Right forelimb (tissue), 1 donor: ENCODE data around the gene FNBP1.

Experiments used
- DNase-seq: peaks from one replicate; pipeline ENCODE4 v3.0.0-alpha.2; 2018

The FNBP1 gene

DNA sequence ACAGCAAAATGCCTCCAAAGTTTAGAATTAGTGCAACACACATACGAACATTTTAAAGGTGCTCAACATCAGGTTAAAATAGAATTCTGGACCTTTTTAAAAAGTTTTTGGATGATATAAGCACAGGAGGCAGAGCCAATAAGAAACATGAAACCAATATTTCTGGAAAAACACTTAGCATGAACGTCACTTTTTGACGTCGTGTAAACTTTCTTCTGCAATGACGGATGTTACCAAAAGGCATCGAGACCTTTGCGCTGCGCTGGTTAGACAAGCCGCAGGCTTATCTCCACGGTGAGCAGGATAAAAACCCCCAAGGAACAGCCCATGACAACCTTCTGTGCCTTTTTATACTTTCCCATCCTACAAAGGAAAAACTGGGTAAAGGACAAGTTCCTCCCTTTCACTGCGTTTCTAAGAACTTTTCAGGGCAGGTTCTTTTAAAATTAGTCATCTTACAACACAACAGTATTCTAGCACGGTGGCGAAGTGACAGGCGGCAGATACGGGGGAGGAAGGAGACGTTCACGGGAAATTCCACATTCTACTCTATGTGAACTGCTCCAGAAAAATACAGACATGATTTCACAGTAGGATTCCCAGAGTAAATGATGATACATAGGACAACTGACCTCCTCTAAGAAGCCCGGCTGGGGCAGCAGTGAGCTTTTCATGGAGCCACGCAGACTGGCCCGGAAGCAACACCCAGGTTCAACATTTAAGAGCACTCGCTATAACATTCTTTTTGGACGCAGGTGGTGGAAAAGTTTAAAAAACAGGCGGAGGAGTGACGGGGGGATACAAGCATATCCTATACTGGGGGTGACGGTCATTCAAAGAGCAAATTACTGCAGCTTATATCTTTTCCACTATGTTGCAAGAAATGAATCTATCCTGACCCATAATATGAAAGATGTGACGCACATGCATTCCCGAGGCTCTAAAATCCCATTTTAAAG, 155.4 kb downstream of the FNBP1 start:
- DNase-seq = no peak

DNA sequence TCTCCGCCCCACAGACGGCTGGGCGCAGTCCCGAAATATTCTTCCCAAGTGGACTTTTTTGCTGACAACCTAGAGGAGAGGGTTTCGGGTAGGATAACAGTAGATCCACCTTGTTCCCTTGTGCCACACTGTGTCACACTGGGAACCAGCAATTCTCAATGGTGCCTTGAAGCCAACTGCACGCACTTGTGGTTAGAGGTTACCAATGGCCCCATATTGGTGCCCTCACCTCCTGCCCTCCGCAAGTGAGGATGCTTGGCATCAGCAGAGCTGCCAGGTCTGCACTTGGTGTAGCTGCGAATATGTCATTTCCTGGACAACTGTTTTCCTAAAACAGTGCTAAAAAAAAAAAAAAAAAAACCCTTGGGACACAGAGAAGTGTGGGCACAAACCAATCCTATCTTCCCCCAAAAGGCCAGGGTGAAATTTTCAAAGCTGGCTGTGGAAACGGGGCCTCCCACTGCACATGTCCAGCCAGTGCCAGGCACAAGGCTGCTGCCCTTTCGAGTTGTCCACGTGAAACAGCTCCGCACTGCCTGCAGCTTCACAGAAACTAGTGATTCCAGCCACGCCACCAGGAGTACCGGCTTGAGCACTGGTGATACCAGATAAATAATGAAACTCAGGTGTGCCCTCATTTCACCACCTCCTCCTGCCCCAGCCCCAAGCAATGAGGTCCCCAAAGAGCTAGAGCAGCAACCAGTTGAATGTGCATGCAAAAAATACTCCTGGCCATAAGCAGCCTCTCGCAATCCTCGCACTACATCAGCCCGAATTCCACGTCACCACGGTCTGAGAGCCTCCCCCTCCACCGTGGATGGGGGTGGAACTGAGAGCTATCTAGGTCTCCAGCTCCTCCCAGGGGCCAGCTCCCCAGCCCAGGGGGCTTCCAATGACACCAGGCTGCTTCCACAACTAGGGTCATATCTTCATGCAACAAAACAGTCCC, 156.5 kb downstream of the FNBP1 start:
- no peak for DNase-seq

DNA sequence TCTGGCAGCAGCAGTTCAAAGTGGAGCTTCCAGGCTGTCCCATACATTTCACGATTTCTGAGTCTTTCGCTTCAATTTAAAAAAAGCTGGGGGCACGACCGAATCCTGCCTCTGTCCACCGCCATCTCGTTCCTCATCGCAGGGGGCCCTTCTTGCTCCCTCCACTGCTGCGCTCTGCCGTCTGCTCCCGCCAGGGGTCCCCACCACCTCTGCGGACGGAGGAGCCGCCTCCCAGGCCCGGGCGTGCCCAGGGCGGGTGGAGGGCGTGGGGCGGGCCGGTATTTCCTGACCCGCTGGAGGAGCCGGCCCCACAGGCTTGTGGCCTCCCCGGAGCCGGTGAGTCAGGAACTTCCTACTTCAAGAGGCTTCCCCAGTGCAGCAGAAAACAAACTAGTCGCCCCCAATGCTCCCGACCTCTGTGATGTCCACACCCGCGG, 157.3 kb downstream of the FNBP1 start:
- DNase-seq = peak; percentile 92

DNA sequence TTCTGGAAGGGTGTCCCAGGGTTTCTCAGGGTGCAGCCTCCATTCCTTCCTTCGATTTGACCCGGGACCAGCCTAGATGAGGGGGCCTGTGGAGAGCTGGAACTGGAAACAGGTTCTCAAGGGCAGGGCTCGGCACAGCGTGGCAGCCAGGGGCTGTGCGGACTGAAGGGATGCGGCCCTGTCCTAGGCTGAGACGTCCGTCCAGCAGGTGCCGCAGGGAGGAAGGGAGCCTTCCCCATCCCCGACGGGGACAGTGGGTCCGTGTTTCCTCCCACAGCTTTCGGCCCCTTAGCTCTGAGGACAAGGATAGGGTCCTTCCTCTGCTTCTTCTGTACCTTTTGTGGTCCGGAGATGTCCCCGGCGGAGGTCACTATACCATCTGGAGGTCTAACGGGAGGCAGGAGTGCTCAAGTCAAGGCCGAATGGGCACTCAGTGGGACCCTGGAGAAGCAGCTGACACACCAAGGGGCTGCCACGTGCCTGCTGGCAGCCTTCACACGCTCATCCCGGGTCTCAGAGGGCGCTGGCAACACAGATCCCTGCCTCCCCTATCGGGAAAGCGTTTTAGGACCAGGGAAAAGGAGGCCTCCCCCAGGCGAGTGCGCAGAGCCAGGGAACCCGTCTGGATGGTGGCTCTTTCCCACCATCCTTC, 157.8 kb downstream of the FNBP1 start:
- DNase-seq = no peak

DNA sequence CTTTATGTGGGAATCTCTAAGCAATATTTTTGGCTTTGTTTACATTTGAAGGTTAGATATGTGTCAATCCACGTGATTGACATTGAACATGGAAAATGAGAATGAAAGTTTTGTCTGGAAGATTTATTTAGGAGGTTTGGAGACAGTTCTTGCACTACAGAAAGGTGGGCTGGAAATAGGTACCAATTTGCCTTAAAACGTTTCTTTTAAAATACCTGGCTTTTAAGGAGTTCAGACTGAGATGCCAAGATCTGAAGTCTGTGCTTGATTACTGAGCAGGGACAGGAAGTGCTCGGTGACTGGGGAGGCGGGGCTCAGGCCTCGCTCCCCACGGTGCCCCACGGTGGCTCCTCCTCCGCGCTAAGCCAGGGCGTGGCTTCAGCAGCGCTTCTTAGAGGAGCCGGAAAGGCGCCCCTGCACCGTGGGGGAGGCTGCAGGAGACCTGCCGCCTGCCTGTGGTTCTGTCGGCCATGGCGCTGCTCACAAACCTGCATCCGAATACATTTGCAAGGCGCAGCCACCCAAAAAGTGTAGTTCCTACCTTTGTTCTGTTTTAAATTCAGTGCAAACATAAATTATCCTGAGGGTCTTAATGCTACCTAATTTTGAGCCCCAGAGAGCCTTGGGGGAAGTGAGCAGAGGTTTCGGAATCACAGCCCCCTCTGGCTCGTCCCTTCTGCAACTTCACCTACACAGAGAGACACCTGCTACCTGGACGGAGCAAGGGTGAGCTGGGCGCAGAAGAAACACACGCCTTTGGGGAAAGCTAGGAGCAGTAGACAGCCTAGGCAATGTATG, 158.6 kb downstream of the FNBP1 start:
- peak; percentile 65 for DNase-seq

DNA sequence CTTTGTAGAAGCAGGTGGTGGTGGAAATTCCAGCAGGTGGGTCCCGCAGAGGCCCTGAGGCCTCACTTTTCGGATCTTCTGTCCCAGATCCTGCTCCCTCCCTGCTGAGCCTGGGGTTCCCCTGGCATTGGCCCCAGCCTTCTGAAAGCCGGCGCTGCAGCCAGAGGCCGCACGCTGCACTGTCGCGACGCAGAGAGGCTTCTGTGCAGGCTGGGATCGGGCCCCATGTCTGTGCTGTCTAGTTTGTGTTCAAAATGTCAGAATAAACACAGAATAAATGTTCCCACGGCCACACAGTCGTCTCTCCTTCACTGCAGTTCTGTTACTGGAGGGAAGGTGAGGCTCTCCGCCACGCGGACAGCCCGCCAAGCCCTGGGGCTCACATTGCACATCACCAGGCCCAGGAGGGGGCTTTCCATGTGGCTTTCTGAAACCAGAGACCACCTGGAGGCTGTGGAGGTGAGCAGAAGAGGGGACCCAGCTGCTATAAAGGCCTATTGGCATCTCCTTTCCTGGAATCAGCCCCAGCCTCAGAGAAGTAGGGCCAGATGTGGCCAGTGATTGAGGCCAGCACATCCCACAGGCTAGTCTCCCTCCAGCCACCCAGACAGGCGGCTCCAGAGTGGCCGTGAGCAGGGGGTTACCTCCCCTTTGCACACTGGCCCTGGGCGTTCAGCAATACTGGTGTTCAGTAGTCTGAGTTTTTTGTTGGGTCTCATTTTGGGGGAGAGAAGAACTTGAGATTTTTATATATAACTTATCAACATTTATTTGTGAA, 161.3 kb downstream of the FNBP1 start:
- no peak for DNase-seq

DNA sequence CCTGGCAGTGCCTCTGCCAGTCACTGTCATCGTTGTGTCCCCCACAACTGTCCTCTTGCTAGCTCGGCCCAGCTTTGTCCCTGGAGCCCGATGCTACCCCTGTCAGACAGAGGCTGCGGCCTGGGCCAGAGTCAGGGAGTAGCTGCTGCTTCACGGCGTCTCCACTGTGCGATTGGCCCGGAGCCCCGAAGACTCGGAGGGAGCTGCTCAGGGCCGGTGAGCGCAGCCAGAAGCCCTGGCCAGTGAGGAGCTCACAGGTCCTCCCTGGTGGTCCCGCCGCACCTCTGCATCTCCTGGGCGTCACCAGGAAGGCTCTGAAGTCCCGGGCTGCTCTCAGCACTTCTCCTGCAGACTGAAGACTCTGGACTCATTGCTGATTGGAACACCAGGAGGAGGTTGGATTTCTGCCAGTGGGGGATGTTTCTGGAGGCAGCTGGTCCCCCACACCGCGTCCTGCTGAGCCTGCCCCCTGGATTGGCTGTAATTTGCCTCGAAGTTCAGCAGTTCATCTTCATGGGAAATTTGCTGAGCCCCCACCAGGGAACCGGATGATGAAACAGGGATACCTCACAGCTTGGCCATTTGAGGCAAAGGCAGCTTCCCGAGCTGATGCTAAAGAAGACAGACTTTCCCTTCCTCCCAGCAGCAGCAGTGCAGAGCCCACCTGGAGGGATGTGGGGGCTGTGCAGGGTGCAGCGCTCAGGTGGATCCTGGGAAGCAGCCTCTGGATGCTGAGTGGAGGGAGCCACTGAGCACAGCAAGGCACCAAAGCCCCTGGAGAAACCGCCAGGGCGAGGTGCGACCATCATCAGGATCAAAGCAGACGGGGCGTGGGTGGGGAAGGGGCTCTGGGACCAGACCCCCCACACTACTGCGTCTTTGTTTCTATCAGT, 162.1 kb downstream of the FNBP1 start:
- peak; percentile 76 for DNase-seq

DNA sequence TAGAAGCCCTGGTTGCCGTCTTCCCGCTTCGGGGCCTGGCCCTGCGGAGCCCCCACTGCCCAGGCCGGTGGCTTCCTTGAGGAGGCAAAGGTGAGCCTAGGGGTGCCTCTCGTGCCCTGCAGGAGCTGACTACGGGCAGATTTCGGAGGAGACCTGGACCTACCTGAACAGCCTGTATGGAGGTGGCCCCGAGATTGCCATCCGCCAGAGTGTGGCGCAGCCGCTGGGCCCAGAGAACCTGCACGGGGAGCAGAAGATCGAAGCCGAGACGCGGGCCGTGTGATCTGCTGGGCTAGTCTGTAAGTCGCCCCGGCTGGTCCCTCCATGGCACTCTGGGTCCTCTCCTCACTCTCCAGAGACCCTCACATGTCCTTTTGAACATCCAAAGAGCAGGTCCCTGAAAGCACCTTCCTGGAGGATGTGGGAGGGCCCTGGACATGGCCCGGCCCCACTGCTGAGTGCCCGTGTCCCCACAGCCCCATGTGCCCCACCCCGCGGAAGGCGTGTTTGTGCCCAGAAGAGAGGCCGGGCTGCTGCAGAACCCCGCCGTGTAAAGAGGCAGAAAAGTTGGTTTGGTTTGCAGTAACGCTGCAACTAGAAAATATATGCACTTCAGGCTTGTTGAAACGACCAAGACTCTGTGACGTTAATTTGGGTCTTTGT, 162.9 kb downstream of the FNBP1 start:
- DNase-seq = no peak

DNA sequence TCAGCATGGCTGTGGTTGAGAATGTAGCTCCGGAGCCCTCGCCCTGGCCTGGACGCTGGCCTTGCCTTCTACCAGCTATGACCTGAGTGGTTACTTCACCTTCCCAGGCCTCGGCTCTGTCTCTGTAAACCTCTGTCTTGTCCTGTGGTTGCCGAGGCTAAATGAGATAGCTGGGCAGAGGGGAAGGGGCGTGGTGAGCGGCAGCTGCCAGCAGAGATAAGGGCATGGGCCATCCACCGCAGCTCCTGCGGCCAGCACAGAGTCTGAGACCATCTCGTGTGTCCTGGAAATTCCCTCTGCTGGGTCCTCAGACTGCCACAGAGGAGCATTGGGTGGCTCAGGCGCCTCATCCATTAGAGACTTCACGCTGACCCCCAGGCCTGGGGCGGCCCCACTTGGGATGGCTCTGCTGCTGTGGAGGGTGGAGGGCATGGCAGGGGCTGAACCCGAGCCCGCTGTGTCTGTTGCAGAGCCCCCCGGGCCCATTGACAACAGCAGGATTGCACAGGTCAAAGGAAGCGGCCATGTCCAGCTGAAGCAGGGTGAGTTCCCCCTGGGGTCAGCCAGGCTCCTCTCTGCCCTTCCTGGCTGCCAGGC, 163.8 kb downstream of the FNBP1 start:
- no peak for DNase-seq

DNA sequence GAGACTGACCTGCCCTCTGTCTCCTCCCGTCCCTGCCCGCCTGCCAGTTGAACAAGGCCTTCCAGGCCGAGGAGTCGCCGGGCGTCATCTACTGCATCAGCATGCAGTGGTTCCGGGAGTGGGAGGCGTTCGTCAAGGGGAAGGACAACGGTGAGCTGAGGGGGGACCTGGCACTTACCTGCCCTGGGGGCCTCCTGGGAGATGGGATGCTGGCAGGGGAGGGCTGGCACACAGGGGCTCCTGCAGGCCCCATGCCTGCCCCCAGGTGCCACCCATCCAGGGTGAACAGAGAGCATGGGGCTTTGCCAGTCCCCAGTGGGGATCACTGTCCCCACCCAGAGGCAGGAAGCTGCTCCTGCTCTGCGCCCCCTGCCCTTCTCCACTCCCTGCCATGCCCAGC, 164.7 kb downstream of the FNBP1 start:
- no peak for DNase-seq

DNA sequence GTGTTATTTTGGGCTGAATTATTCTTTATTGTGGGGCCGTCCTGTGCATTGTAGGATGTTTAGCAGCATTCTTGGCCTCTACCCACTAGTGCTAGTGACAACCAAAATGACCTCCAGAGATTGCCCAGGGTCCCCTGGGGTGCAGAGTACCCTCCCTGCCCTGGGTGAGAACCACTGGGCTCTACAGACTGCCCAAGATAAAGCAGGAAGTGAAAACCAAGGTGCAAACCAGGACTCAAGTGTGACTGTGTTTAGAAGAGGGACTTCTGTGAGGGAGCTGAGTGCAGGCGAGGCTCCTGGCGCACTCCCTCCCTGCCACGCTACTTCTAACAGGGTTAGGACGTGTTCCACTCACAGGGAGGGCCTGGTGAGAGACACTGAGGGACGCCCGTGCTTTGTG, 166.2 kb downstream of the FNBP1 start:
- no peak for DNase-seq

DNA sequence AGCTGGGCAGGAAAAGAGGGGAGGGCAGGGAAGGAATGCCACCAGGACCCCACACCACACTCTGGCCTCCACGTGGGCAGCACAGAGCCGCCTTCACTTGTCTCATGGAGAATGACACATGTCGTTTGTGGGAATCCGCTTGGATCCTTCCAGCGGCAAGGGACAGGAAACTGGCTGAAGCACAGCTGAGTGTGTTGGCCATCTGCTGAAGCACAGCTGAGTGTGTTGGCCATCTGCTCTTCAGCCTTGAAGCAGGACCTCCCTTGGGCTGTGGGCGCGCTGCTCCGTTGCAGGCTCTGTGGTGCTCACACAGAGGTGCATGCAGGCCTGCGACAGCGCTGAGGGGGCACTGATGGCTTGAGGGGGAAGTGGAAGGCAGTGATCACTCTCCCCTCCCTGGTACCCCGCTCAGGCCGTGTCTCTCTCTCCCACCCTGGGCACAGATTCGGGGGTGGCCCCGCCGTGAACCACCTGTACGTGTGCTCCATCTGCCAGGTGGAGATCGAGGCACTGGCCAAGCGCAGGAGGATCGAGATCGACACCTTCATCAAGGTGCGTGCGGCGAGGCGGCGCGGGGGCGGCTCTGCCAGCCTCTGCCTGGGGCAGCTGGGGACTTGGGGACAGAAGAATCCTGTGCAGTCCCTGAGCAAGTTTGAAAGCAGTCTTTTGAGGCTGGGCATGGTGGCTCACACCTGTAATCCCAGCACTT, 167.1 kb downstream of the FNBP1 start:
- DNase-seq = no peak

DNA sequence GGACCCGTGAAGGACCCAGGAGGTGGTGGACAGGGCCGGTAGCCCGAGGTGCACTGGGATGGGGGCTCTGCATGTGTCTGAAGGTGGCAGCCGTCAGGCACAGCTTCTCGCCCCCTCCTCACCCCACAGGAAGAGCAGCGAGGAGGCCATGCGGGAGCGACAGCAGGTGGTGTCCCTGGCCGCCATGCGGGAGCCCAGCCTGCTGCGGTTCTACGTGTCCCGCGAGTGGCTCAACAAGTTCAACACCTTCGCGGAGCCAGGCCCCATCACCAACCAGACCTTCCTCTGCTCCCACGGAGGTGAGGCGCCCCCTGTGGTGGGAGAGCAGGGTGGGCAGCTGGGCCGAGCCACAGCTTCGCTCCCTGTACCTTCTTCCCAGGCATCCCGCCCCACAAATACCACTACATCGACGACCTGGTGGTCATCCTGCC, 167.8 kb downstream of the FNBP1 start:
- no peak for DNase-seq

DNA sequence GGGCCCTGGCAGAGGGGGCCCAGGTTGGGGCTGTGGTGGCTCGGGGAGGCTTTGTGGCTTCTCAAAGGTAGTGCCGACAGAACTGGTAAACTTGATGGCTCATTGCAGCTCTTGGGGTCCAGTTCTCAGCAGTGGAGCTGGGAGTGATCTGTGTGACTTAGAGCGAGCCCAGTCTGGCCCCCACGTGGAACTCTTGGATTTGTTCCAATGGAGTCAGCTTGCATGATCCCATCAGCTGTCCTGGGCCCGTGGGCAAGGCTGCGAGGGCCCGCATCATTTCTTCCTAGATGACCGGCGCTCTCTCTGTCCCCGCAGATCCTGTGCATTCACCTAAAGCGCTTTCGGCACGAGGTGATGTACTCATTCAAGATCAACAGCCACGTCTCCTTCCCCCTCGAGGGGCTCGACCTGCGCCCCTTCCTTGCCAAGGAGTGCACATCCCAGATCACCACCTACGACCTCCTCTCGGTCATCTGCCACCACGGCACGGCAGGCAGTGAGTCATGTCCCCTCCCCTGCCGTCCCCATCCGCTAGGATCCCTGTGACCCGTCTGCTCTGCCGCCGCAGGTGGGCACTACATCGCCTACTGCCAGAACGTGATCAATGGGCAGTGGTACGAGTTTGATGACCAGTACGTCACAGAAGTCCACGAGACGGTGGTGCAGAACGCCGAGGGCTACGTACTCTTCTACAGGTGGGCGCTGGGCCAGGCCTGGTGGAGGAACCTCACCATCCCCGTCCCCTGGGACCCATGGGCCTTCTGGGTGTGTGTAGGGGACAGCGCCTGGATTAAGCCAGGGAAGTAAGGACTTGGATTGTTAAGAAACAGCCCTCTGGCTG, 168.5 kb downstream of the FNBP1 start:
- DNase-seq = no peak

DNA sequence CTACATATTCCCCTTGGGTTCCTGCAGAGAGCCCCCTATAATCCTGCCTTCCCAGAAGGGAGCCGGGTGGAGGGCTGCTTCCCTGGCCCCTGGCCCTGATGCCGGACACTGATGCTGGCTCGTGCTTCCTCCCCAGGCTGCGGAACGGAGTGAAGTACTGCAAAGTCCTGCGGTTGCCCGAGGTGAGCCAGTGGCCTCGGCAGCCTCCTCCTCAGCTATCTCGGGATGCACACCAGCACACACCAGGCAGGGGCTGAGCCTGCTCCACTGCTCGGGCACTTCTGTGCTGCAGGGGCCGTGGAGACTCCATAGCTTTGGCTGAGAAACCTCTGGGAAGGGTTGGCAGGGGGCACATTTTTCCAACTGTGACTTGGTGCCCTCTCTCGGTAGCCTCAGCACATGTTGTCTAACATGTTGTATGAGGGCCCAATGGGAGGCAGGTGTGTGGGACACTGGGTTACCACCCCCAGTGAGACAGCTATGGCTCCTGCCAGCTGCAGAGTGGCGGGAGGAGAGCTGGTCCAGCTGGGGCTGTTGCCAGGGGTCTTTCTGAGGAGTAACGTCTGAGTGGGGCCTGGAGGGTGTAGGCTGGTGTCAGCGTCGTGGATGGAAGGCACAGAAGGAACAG, 169.3 kb downstream of the FNBP1 start:
- DNase-seq = no peak

DNA sequence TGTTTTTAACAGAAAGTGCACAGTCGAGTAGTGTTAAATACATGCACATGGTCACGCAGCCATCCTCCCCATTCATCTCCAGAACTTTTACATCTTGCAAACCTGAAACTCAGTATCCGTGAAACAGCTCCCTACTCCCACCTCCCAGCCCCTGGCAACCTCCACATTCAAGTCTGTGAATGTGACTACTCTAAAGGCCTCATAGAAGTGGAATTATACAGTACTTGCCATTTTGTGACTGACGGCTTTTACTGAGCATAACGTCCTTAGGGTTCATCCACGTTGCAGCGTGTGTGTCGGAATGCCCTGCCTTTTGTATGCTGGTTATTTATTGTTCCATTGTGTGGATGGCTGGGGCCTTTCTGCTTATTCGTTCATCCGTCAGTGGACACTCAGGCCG, 171.9 kb downstream of the FNBP1 start:
- DNase-seq = no peak
